HS-5 (cell line): ENCODE results near the gene CNTNAP2.

ENCODE experiments used
- DNase-seq: peaks from one replicate; pipeline ENCODE4 v3.0.0-alpha.2; 2012; ENCODE audit warnings: low read depth

CNTNAP2 gene

GRCh38 chr7:147497246-147497645, 1380.6 kb downstream of the CNTNAP2 start:
- no peak for DNase-seq

GRCh38 chr7:147498081-147498480, 1381.5 kb downstream of the CNTNAP2 start:
- no peak for DNase-seq

- no peak for DNase-seq
These were observed 1392.5 kb downstream of the CNTNAP2 start for GRCh38 chr7:147509035-147509501.

- DNase-seq = no peak
These were observed 1393.1 kb downstream of the CNTNAP2 start for GRCh38 chr7:147509541-147510200.

GRCh38 chr7:147510201-147510542, 1393.6 kb downstream of the CNTNAP2 start:
- no peak for DNase-seq

- DNase-seq = no peak
These were observed 1394.3 kb downstream of the CNTNAP2 start for GRCh38 chr7:147510923-147511322.

GRCh38 chr7:147513451-147513850, 1396.8 kb downstream of the CNTNAP2 start:
- DNase-seq = no peak

GRCh38 chr7:147516391-147516790, 1399.8 kb downstream of the CNTNAP2 start:
- no peak for DNase-seq

GRCh38 chr7:147519062-147519461, 1402.5 kb downstream of the CNTNAP2 start:
- no peak for DNase-seq

GRCh38 chr7:147523056-147523455, 1406.5 kb downstream of the CNTNAP2 start:
- no peak for DNase-seq

- DNase-seq = no peak
These were observed 1408.2 kb downstream of the CNTNAP2 start for GRCh38 chr7:147524726-147525250.

- DNase-seq = no peak
These were observed 1408.7 kb downstream of the CNTNAP2 start for GRCh38 chr7:147525325-147525724.

- no peak for DNase-seq
These were observed 1419.1 kb downstream of the CNTNAP2 start for GRCh38 chr7:147535701-147536111.

GRCh38 chr7:147539685-147540084, 1423.1 kb downstream of the CNTNAP2 start:
- DNase-seq = no peak

- no peak for DNase-seq
These were observed 1424.1 kb downstream of the CNTNAP2 start for GRCh38 chr7:147540743-147541142.

GRCh38 chr7:147541261-147541660, 1424.7 kb downstream of the CNTNAP2 start:
- no peak for DNase-seq

- no peak for DNase-seq
These were observed 1430.8 kb downstream of the CNTNAP2 start for GRCh38 chr7:147547252-147547897.

GRCh38 chr7:147556317-147556716, 1439.7 kb downstream of the CNTNAP2 start:
- no peak for DNase-seq

GRCh38 chr7:147563669-147564068, 1447.1 kb downstream of the CNTNAP2 start:
- DNase-seq = no peak

GRCh38 chr7:147564786-147565476, 1448.3 kb downstream of the CNTNAP2 start:
- DNase-seq = no peak

- no peak for DNase-seq
These were observed 1450.4 kb downstream of the CNTNAP2 start for GRCh38 chr7:147567043-147567442.

GRCh38 chr7:147569116-147569913, 1452.7 kb downstream of the CNTNAP2 start:
- DNase-seq = no peak
